PC-3 (cell line): ENCODE measurements around the gene RNF157. TPM values are rescaled to one million over a fixed set of nuclear protein-coding genes. Genes with fewer than 3 reads are reported as not detected.
"Not testable (repeated sequence)": the region's sequence is repeated elsewhere in the genome, so short reads cannot be mapped to it uniquely, and the experiment has no call there.

Source experiments
- ATAC-seq: fragments of 200-7000 bp; cut with Tn5 transposase; 2 replicates; pipeline ENCODE4 v1.9.1; 2020; ENCODE audit warnings: mild to moderate bottlenecking, moderate library complexity
- BruUV-seq: library from RNA; stranded (reverse); fragments of 400-500 nt; replicated peaks from 2 replicates; lab custom pipeline; 2021; lab: Mats Ljungman, UMichigan
- CTCF ChIA-PET: fragments of 300-600 bp; sonication (Branson Sonifier 250); formaldehyde crosslinking; loops from one replicate; lab custom pipeline; 2022; ENCODE audit warnings: antibody characterized with exemption; lab: Charles Lee
- POLR2A ChIA-PET: fragments of 300-600 bp; sonication (Branson Sonifier 250); formaldehyde crosslinking; loops from one replicate; lab custom pipeline; 2022; ENCODE audit warnings: antibody characterized with exemption; ENCODE audit not compliant: unreplicated experiment; lab: Charles Lee
- DNase-seq: peaks from one replicate; pipeline ENCODE4 v3.0.0-alpha.2; 2015
- H2AFZ ChIP-seq: fragments of 300-600 bp; sonication (generic); 2 replicates; pipeline ENCODE4 v1.6.0; 2016; ENCODE audit warnings: antibody characterized with exemption, low read length
- H3F3A ChIP-seq: fragments of 300-600 bp; sonication (generic); one replicate; pipeline ENCODE4 v1.6.0; 2017; ENCODE audit warnings: antibody characterized with exemption, low read length, control low read depth, mild to moderate bottlenecking; ENCODE audit not compliant: unreplicated experiment
- H3K27ac ChIP-seq: fragments of 300-600 bp; sonication (generic); 2 replicates; pipeline ENCODE4 v1.5.1; 2016; ENCODE audit warnings: mild to moderate bottlenecking, low read length
- H3K27me3 ChIP-seq: fragments of 300-600 bp; sonication (generic); 2 replicates; pipeline ENCODE4 v1.6.1; 2016; ENCODE audit warnings: low read length, mixed read lengths
- H3K36me3 ChIP-seq: fragments of 300-600 bp; sonication (generic); 2 replicates; pipeline ENCODE4 v1.6.1; 2016; ENCODE audit warnings: low read depth, mixed run types, low read length, mixed read lengths
- H3K4me1 ChIP-seq: fragments of 300-600 bp; sonication (generic); 2 replicates; pipeline ENCODE4 v1.5.1; 2016; ENCODE audit warnings: low read length; ENCODE audit not compliant: insufficient read depth
- H3K4me2 ChIP-seq: fragments of 300-600 bp; sonication (generic); 2 replicates; pipeline ENCODE4 v1.6.0; 2016; ENCODE audit warnings: low read length
- H3K4me3 ChIP-seq: fragments of 300-600 bp; sonication (generic); 2 replicates; pipeline ENCODE4 v1.5.1; 2016; ENCODE audit warnings: mild to moderate bottlenecking, low read length, mixed read lengths
- H3K79me2 ChIP-seq: fragments of 300-600 bp; sonication (generic); 2 replicates; pipeline ENCODE4 v1.6.1; 2017; ENCODE audit warnings: low read length, mixed read lengths
- H3K9ac ChIP-seq: fragments of 300-600 bp; sonication (generic); 2 replicates; pipeline ENCODE4 v1.6.0; 2016; ENCODE audit warnings: mild to moderate bottlenecking, low read length
- H3K9me2 ChIP-seq: fragments of 300-600 bp; sonication (generic); replicated peaks from 2 replicates; pipeline ENCODE4 v1.6.1; 2016; ENCODE audit warnings: mixed run types, low read length, mixed read lengths
- H3K9me3 ChIP-seq: fragments of 300-600 bp; sonication (generic); 2 replicates; pipeline ENCODE4 v1.6.1; 2016; ENCODE audit warnings: low read length, mixed read lengths
- H4K20me1 ChIP-seq: fragments of 300-600 bp; sonication (generic); 2 replicates; pipeline ENCODE4 v1.6.1; 2016; ENCODE audit warnings: low read length, mixed read lengths
- CTCF ChIP-seq: fragments of 300-600 bp; sonication (generic); conservative IDR thresholded peaks from 2 replicates; pipeline ENCODE4 v1.5.1; 2017; ENCODE audit warnings: antibody characterized with exemption, low read depth, mild to moderate bottlenecking, low read length
- EZH2 ChIP-seq: fragments of 300-600 bp; sonication (generic); IDR thresholded peaks from one replicate; pipeline ENCODE4 v1.6.1; 2017; ENCODE audit warnings: antibody characterized with exemption, mild to moderate bottlenecking, low read length; ENCODE audit not compliant: unreplicated experiment
- EZH2phosphoT487 ChIP-seq: fragments of 300-600 bp; sonication (generic); IDR thresholded peaks from 2 replicates; pipeline ENCODE4 v1.6.1; 2018; ENCODE audit warnings: mild to moderate bottlenecking, antibody characterized with exemption, low read length, borderline replicate concordance
- intact Hi-C: fragments of 100-400 bp; cut with micrococcal nuclease; formaldehyde crosslinking; loops from 2 replicates; pipeline ENCODE4 v1.9.0; 2023
- total RNA-seq: library from RNA; depleted of rRNA; stranded (reverse); fragments of >200 nt; gene quantifications from 2 replicates; pipeline ENCODE4 v1.2.3, GENCODE V29; 2014

Gene RNF157
- total RNA-seq, 1 experiment from 2014 or later = 7.4 TPM

- Histone ChIP-seq H3K27ac (no peak overlapping the region), H3F3A (no peaks in the 10 kb centered on the region), H3K9me3 (no peaks in the 10 kb centered on the region), H3K4me3 (no peak overlapping the region), H3K9ac (no peak overlapping the region), H3K27me3 (no peaks in the 10 kb centered on the region), H4K20me1 (no peaks in the 10 kb centered on the region), H2AFZ (no peak overlapping the region), H3K79me2 (no peaks in the 10 kb centered on the region), H3K4me2 (no peak overlapping the region), H3K9me2 (no peaks in the 10 kb centered on the region), H3K4me1 (no peaks in the 10 kb centered on the region), H3K36me3 (no peaks in the 10 kb centered on the region)
- intact Hi-C loops = no loop called here
- ChIA-PET POLR2A (no interaction called here), CTCF (interaction anchor here (0.6 kb wide), 1 partner anchor 98 kb away, joined by 3 read pairs; no protein-coding TSS in a partner anchor)
- TF ChIP-seq EZH2phosphoT487 = no peak
- TF ChIP-seq CTCF = no peak
- no peak for TF ChIP-seq EZH2
- DNase-seq (no peak), ATAC-seq (no peak)
- BruUV-seq = no TSS peak
These were observed 51.0 kb downstream of the RNF157 start for GRCh38 chr17:76189247-76189646.

GRCh38 chr17:76188213-76189016 lies 51.9 kb downstream of the RNF157 start:
- Histone ChIP-seq H3K36me3 (no peaks in the 10 kb centered on the region), H3K4me2 (no peak overlapping the region), H3K9me3 (no peaks in the 10 kb centered on the region), H3K9ac (no peak overlapping the region), H3K4me1 (no peaks in the 10 kb centered on the region), H3K27me3 (no peaks in the 10 kb centered on the region), H2AFZ (no peak overlapping the region), H3F3A (no peaks in the 10 kb centered on the region), H3K79me2 (no peaks in the 10 kb centered on the region), H3K9me2 (no peaks in the 10 kb centered on the region), H3K27ac (no peak overlapping the region), H3K4me3 (no peak overlapping the region), H4K20me1 (no peaks in the 10 kb centered on the region)
- ChIA-PET POLR2A (no interaction called here), CTCF (interaction anchor here (0.6 kb wide), 1 partner anchor 99 kb away, joined by 3 read pairs; no protein-coding TSS in a partner anchor)
- TF ChIP-seq EZH2phosphoT487 = no peak
- peak; percentile 26; the same call in 1 of the 2 replicates for TF ChIP-seq CTCF
- 0 out of 2 replicates have a peak, but pooled peaks have one; percentile 29 for ATAC-seq
- intact Hi-C loops = no loop called here
- BruUV-seq = no TSS peak
- DNase-seq = no peak

GRCh38 chr17:76186774-76187173 lies 53.5 kb downstream of the RNF157 start:
- H3K4me3 ChIP-seq, H3K27ac ChIP-seq, H2AFZ ChIP-seq, BruUV-seq, intact Hi-C loops, CTCF ChIA-PET, H3K4me1 ChIP-seq, H3K9me2 ChIP-seq, POLR2A ChIA-PET, H3K4me2 ChIP-seq, H3K9me3 ChIP-seq, H3K79me2 ChIP-seq, H3F3A ChIP-seq, ATAC-seq, H4K20me1 ChIP-seq, H3K27me3 ChIP-seq, H3K9ac ChIP-seq, H3K36me3 ChIP-seq, DNase-seq: not testable (repeated sequence)
